ENCODE measurements around the gene ARSG.

GRCh38 chr17:68428498-68429172, 137.3 kb downstream of the ARSG start:
- TF ChIP-seq CTCF (conservative IDR thresholded peaks at IDR 0.05; ENCODE audit: low read depth in 2 of 2) (no peak), CREB1 (CRISPR knock-in tag; IDR thresholded peaks at IDR 0.05; ENCODE audit: low read depth) (no peak), EZH2 (IDR thresholded peaks at IDR 0.05; ENCODE audit: low read depth, unreplicated experiment) (no peak), REST (IDR thresholded peaks at IDR 0.05; ENCODE audit: unreplicated experiment) (no peak), POLR2AphosphoS5 (IDR thresholded peaks at IDR 0.05; ENCODE audit: low read depth) (no peak), ZNF331 (CRISPR knock-in tag; IDR thresholded peaks at IDR 0.05; ENCODE audit: low read depth) (no peak), ETS1 (IDR thresholded peaks at IDR 0.05) (no peak), EZH2phosphoT487 (IDR thresholded peaks at IDR 0.05; ENCODE audit: unreplicated experiment) (no peak), STAT1 (IDR thresholded peaks at IDR 0.05; ENCODE audit: unreplicated experiment) (no peak), JUNB (IDR thresholded peaks at IDR 0.05; ENCODE audit: unreplicated experiment) (no peak), NANOG (IDR thresholded peaks at IDR 0.05; ENCODE audit: borderline replicate concordance) (no peak), ZNF462 (CRISPR knock-in tag; IDR thresholded peaks at IDR 0.05) (no peak), ZNF114 (CRISPR knock-in tag; IDR thresholded peaks at IDR 0.05) (no peak)
